ENCODE results near the gene TMPRSS5.

DNA sequence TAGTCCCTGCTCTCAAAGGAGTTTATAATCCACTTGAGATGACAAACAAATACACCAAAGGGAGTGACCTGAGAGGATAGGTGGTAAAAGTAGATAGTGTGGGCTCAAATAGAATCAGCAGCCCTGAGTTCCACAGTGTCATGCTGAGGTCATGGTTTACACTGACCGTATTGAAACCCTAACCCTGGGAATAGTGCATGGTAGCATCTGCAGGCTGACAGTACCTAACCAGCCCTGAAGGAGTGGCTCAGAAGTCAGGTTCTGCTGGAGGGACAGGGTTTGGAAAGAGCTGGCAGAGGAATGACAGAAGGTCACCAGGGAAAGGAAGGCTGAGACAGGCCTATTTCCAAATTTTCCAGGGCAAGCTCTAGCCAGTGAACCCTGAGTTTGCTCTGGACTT lies 9.2 kb upstream of the TMPRSS5 start:
- TF ChIP-seq TCF7L2 (IDR thresholded peaks at IDR 0.05; ENCODE audit: borderline replicate concordance, extremely low read depth, insufficient read depth, insufficient read length), result no peak
- TF ChIP-seq, protein P1, sequence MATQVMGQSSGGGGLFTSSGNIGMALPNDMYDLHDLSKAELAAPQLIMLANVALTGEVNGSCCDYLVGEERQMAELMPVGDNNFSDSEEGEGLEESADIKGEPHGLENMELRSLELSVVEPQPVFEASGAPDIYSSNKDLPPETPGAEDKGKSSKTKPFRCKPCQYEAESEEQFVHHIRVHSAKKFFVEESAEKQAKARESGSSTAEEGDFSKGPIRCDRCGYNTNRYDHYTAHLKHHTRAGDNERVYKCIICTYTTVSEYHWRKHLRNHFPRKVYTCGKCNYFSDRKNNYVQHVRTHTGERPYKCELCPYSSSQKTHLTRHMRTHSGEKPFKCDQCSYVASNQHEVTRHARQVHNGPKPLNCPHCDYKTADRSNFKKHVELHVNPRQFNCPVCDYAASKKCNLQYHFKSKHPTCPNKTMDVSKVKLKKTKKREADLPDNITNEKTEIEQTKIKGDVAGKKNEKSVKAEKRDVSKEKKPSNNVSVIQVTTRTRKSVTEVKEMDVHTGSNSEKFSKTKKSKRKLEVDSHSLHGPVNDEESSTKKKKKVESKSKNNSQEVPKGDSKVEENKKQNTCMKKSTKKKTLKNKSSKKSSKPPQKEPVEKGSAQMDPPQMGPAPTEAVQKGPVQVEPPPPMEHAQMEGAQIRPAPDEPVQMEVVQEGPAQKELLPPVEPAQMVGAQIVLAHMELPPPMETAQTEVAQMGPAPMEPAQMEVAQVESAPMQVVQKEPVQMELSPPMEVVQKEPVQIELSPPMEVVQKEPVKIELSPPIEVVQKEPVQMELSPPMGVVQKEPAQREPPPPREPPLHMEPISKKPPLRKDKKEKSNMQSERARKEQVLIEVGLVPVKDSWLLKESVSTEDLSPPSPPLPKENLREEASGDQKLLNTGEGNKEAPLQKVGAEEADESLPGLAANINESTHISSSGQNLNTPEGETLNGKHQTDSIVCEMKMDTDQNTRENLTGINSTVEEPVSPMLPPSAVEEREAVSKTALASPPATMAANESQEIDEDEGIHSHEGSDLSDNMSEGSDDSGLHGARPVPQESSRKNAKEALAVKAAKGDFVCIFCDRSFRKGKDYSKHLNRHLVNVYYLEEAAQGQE (IDR thresholded peaks at IDR 0.05; ENCODE audit: low read depth), result no peak
- TF ChIP-seq POLR2A (IDR thresholded peaks at IDR 0.05; ENCODE audit: borderline replicate concordance, extremely low read depth, insufficient read depth, insufficient read length), result no peak
